Cardiac septum (tissue), 1 donor: Measurements from ENCODE around the gene CD34. TPM values are rescaled to one million over a fixed set of nuclear protein-coding genes. Genes with fewer than 3 reads are reported as not detected.

ENCODE experiments used
- DNase-seq: peaks from one replicate; pipeline ENCODE4 v3.0.0-alpha.2; 2020; ENCODE audit warnings: low spot score
- intact Hi-C: fragments of 100-400 bp; cut with DNase I; formaldehyde crosslinking; loops from one replicate; pipeline ENCODE4 v1.14.0; 2022
- total RNA-seq: library from RNA; stranded (reverse); fragmentation: NEBNext Ultra II Directional; extraction: Animal tissue kit (Norgen Biotek cat#: 25700); gene quantifications from one replicate; pipeline ENCODE4 v1.2.1, GENCODE V29; 2021
- donor health status: DM: no; HTN: no; CAD: no.

The CD34 gene
- total RNA-seq, 1 donor from 2014 or later, result 49.9 TPM

DNA sequence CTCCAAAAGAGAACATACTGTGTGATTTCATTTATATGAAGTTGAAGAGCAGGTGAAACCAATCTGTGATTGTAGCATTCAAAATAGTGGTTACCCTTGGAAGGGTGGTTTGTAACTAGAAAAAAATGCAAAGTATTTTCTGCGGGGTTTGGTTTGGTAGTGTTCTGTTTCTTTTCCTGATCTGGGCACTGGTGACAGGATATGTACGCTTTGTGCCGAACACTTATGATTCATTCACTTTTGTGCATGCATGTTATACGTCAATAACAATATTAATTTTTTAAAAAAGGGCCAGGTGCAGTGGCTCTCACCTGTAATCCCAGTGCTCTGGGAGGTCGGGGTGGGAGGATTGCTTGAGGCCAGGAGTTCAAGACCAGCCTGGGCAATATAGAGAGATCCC lies 63.8 kb downstream of the CD34 start:
- intact Hi-C loops, result no loop called here
- DNase-seq, result no peak

DNA sequence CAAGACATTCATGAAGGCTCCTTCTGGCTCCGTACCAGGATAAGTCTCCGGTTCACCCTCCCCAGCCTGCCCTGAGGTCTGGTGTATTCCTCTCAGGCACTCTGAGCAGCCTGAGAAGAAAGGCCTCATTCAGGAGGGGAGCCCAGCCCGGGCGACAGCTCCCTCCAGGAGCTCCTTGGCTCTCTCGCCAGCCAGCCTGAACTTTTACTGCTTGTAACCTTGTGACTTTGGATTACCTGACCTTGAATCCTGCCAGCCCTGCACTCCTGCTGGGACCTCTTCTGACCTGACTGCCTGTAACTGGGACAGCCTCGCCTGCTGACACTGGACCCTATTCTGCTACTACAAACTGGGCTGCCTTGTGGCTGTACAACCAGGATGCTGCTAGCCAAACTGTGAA lies 65.8 kb downstream of the CD34 start:
- DNase-seq, result no peak
- intact Hi-C loops, result no loop called here

DNA sequence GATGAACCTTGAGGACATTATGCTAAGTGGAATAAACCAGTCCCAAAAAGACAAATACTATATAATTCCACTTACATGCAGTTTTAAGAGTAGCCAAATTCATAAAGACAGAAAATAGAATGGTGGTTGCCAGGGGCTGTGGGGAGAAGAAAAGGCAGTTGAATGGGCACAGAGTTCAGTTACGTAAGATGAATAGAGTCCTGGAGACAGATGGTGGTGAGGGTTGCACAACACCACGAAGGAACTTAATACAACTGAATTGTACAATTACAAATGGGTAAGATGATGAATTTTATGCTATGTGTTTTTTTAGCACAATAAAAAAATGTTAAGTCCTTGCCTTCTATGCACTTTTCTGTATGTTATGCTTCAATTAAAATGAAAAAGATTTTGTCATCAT lies 66.6 kb downstream of the CD34 start:
- DNase-seq, result no peak
- intact Hi-C loops, result no loop called here

DNA sequence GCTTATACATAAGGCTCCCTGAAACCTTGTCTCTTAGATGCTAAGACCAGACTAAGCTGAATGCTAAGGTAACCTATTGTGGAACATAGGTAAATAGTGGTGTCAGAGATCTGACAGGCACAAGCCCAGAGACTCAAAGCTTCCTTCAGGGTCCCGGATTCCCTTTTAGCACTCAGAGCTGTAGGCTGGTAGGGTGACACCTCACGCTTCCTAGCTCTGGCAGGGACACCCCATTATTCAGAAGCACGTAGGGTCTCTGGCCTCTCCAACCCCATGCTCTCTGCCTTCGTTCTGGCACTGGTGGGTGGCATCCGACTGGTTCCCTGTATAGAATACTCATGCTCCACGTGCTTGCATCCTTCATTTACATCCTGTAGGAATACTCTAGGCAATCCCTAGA lies 68.4 kb downstream of the CD34 start:
- no peak for DNase-seq
- intact Hi-C loops, result no loop called here

DNA sequence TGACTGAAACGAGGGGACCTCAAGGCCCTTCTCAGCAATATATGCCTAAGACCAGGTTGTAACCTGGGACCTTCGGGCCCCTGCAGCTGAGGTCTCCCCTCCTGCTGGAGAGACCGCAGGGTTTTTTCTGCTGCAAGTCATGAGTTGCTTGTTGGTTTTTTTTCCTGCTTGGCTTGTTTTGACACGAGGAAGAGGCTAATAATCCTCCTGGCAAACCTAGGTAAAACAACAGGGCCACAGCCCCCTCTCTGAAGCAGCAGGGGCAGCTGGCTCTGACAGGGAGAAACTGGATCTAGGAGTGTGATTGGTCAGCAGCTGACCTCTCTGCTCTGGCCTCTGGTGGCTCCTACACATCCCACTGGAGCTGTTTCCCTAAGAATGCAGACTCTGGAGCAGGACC lies 69.0 kb downstream of the CD34 start:
- DNase-seq, result no peak
- intact Hi-C loops, result no loop called here

DNA sequence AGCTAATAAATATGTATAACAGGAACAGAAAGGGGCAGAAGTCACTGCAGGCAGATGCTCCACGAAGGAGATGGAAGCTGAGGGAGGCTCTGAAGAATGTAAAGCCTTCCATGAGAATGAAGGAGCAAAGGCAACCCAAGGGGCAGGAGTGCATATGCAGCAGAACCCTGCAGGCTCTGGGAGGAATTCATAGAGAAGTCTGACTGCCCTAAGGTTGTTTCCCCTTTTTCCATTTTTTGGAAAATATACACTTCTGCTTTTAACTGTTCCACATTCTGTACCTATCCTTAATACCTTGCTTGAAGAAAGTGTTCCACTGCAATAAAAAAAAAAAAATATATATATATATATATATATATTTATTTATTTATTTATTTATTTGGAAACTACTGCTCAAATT lies 69.6 kb downstream of the CD34 start:
- no peak for DNase-seq
- intact Hi-C loops, result no loop called here

DNA sequence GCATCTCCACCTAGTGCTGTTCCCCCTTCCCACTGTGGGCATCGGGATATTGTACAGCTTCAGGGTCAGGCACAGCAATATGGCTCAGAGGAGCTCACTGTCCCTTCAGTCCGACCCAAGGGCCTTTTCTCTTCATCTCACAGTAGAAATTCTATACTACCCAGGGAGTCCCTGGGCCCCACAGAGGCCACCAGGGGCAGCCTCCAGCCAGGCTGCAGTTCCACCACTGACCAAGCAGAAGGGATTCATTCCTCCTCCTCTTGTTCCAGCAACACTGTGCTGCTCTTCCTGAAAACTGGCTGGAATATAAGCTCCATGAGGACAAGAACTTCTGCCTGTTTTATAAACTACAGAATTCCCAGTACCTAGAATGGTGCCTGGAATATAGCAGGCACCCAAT lies 70.5 kb downstream of the CD34 start:
- intact Hi-C loops, result no loop called here
- no peak for DNase-seq

DNA sequence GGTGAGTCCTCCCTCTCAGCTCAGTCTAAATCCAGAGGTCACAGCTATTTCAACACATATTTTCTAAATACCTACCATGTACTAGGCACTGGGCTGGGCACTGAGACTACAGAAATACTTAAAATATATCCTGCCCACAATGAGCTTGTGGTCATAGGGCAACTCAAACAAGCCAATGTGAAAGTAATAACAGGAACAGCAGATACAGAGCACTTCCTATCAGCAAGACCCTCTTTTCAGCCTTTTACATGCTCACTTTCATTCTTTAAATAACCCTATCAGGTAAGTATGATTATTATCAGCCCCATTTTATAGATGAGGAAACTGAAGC lies 71.9 kb downstream of the CD34 start:
- DNase-seq, result no peak
- intact Hi-C loops, result no loop called here

DNA sequence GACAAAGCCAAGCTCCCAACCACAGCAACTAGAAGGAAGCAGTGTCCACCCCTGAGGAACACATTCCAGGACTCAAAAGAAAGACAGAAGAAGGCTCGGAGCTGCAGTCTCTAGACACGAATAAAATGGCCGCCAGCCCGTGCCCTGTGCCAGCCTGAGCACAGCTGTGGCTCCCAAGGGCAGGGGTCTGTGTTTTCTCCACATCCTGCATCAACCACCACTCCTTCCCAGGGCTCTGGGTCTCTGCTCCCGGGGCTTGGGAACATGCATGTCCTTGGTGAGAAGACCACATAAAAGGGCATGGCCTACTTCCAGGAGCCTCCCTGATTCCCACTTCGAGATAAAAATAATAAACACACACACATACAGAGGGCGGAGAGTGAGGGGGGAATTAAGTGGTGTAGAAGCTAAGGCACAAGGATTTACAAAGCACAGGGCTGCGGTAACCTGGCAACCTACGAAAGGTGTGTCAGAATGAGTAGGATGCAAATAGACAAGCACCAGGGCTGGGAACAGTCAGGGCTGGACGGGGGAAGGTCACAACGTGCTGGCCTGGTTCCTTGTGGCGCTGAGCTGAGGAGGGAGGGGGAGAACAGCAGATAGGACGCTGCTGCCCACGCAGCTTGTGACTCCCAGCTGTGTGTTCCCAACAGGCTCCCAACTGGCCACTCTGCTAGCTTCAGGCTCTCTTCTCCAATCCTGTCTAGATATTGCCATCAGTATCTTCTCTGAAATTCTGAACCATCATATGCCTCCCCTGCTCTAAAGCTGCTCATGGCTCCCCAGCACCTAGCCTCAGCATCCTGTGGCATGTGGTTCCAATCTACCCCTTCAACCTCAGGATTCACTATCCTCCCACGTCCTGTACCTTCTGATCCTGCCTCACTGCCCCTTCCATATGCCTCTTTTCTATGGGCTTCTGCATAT lies 72.5 kb downstream of the CD34 start:
- DNase-seq, result peak; percentile 88
- intact Hi-C loops, result no loop called here

DNA sequence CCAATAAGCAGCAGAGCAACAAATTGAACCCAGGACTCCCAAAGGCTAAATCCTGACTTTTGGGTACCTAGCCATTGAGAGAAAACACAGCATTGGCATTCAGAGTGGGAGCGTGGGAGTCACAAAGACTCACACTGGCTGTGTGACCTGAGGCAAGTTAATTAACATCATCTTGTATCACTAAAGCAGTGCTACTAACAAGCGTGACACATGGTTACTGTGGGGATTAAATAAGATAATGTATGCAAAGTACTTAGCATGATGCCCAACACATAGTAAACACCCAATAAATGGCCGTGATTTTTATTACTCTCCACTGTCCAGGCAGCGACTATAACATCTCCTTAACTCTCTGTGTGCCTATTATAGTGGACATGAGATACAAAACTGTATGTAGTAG lies 73.3 kb downstream of the CD34 start:
- DNase-seq, result no peak
- intact Hi-C loops, result no loop called here

DNA sequence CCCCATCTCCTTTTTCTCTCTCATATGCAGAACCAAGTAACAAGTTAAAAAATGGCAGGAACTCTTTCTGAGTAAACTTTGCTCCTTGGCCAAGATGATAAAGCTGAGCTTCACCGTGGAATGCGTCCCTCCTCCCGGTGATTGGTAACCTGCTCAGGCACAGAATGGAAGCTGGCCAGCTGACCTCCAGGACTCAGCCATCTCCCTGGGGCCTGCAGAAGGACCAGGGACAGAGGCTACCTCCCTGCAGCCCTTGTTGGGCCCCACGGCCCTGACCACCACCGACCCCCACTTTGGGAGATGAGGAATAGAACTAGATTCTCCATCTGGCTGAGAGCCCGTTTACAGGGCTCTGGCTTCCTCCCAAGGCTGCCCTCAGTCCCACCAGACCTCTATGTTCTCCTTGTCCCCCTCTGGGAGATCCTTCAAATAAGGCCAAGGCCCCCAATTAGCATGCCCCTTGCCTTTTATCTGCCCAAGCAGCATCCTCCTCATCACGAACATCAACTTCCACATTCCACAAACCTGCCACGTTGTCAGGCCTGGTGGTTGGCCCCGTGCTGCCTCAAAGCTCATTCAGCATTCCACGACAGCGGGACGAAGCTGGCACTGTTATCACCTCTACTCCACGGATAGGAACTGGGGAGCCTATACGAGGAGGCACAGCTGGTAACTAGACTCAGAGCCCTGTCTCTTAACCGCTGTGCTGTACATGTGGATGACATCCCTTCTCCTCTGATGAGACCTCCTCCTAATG lies 74.2 kb downstream of the CD34 start:
- peak; percentile 59 for DNase-seq
- intact Hi-C loops, result no loop called here

DNA sequence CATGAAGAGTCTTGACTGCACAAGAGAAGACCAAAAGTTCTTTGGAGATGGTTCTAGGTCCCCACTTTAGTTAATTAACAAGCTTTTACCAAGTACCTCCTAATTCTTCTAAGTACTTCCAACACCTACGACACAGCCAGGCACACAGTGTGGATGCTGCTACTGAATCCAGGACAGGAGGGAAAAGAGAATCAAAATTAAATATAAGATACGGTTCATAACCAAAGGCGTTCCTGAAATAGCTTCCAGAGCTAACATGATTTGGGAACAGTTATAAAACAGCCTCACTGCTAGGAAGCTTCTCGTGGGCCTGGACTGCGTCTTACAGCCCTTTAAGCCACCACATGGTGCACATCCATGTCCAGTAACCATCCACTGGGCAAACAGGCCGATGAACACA lies 75.0 kb downstream of the CD34 start:
- DNase-seq, result peak; percentile 31
- intact Hi-C loops, result no loop called here

DNA sequence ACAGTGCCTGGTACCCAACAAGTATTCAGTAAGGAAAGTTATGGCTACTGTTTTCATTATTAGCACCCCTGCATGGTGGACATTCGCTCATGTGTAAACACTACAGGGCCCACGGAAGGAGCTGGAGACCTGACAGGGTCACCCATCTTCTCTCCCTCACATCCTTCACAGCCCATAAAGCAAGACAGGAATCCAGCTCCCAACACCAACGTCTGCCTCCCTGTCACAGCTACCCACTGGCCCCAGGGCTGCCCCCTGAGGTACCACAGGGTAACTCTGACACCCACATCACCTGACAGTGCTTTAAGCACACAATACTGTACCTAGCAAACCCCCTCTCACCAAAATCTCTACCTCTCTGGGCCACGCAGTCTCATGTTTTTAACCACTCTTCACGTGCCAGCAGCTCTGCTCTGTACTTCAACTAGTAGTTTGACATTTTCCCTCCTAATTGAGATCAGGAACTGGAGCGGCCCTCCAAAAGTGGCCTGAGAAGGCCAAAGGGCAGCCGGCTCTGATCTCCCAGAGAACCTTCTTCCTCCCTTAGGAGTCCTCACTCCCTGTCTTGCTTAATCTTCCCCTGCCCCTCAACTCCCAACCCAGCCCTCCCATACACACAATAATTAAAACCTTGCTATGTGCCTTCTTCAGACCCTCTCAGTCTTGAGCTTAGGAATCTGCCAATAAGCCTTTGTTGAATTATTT lies 76.8 kb downstream of the CD34 start:
- peak; percentile 61 for DNase-seq
- intact Hi-C loops, result no loop called here

DNA sequence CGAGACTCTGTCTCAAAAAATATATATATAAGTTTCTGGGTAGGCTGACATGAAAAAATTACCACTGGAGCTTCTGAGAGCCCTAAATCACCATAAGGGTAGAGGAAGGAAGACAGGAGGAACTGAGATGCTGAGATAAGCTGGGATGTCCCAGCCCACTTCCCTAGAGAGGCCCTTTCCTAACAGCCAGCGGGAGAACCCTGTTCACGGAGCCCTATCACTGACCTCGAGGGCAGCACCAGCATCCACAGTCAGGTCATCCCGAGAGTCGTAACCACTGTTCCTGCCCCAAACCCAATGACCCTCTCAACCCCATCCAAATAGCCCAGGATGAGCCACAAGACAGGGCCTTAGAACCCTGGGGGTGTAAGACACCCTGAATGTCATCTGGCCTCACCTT lies 77.5 kb downstream of the CD34 start:
- intact Hi-C loops, result no loop called here
- peak; percentile 44 for DNase-seq

DNA sequence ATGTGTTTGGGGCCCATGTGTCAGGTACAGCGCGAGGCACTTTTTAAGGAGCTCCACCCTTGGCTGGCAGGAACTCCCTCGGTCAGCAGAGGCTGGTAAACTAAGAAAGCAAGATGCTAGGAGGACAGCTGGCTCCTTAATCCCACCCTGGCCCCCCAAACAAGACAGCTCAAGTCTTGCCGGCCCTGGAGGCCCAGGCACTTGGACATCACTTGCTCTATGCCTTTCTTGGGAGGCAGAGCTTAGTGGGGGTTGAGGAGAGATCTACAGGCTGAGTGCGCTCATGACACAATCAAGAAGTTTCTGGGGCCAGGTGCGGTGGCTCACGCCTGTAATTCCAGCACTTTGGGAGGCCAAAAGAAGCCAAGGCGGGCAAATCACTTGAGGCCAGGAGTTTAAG lies 78.1 kb downstream of the CD34 start:
- intact Hi-C loops, result no loop called here
- DNase-seq, result peak; percentile 57

DNA sequence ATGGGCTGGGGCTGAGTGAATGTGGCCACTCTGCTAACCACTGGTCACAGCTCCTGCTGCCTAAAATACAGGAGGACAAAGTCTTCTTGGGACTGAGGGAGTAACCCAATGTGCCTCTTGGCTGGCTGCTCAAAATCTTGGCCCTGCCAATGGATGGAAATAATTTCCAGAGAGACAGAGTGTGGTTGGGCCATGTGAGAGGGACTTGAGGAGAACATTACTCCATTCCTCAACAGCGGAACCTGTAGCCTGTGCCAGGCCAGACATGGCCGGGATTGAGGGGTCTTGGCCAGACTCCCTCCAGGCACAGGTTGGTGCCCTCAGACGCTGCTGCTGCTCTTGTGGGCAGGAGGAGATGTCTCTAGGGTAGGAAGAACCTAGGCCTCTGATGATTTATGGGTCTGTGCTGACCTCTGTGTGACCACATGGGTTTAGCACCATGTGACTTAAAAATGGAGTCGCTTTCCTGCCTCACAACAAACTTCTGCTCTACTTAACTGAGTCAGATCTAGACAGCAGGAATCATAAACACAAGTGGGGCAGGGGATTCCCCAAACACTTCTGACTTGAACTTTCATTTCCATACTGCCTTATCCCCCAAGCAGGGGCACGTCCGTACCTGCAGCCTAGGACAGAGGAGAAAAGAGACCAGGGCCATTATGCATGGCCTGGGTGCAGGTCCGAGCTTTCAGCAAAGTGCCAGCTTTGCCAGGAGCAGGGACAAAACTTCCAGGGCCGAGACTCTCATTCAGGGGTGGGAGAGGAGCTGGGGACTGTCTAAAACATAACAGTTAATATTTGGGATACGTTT lies 79.2 kb downstream of the CD34 start:
- intact Hi-C loops, result no loop called here
- DNase-seq, result peak; percentile 69
